K562 (cell line): ENCODE results near the gene EEFSEC. TPM values are rescaled to one million over a fixed set of nuclear protein-coding genes. Genes with fewer than 3 reads are reported as not detected.

Experiments
- ATAC-seq: fragments of 200-7000 bp; cut with Tn5 transposase; 3 replicates; pipeline ENCODE4 v1.9.1; 2020; ENCODE audit warnings: moderate library complexity
- BruUV-seq: library from RNA; stranded (reverse); fragments of 400-500 nt; replicated peaks from 2 replicates; lab custom pipeline; 2021; lab: Mats Ljungman, UMichigan
- CTCF ChIA-PET: fragments of 300-600 bp; formaldehyde crosslinking; extraction: SDS; loops from one replicate; lab custom pipeline; 2021; ENCODE audit warnings: low intra/inter-chr PET ratio; lab: Yijun Ruan, JAX
- POLR2A ChIA-PET: fragments of 300-600, 350-650 bp; sonication (Branson Sonifier 250); formaldehyde crosslinking; extraction: SDS; loops from one replicate; lab custom pipeline; 2021; ENCODE audit warnings: antibody characterized with exemption, inconsistent platforms; lab: Yijun Ruan, JAX
- DNase-seq, 4 experiments: peaks; one replicate each; pipeline versions ENCODE4 v3.0.0 to v3.0.0-alpha.2; 2011 to 2018; ENCODE audit warnings: low spot score in 3 of 4, mixed read lengths in 3 of 4; ENCODE audit errors: extremely low read depth in 1 of 4
- FAIRE-seq: peaks from 2 replicates; lab custom pipeline; 2011; peaks lifted over from hg19 to GRCh38; lab: Jason Lieb, UNC
- H2AFZ ChIP-seq: 2 replicates; pipeline ENCODE4 v1.6.0; 2011; ENCODE audit warnings: low read depth, low read length, control low read depth, inconsistent platforms
- H3K27ac ChIP-seq: fragments of 200-600 bp; 3 replicates; pipeline ENCODE4 v1.8.0; 2011; ENCODE audit warnings: low read depth, mild to moderate bottlenecking, control low read depth, inconsistent platforms, low read length, moderate library complexity, mixed read lengths; ENCODE audit errors: extremely low read depth
- H3K27me3 ChIP-seq, 2 experiments: fragments of 300-600 bp in 1 of 2; 2 replicates in 1 of 2; 3 replicates in 1 of 2; pipeline versions ENCODE4 v1.6.0 to v1.8.0; 2011; ENCODE audit warnings: inconsistent platforms in 2 of 2, low read length in 2 of 2, mild to moderate bottlenecking in 1 of 2, mixed read lengths in 1 of 2, moderate library complexity in 1 of 2; ENCODE audit not compliant: control insufficient read depth in 2 of 2, insufficient read depth in 2 of 2
- H3K36me3 ChIP-seq: fragments of 300-600 bp; 3 replicates; pipeline ENCODE4 v1.8.0; 2011; ENCODE audit warnings: mild to moderate bottlenecking, low read length, inconsistent platforms; ENCODE audit not compliant: control insufficient read depth, insufficient read depth
- H3K4me1 ChIP-seq, 2 experiments: fragments of 200-600 bp in 1 of 2; replicated peaks in 1 of 2; 2 replicates in 1 of 2; 3 replicates in 1 of 2; pipeline versions ENCODE4 v1.5.1 to v1.8.0; 2011; ENCODE audit warnings: inconsistent platforms in 2 of 2, low read length in 2 of 2, mild to moderate bottlenecking in 1 of 2, mixed read lengths in 1 of 2, moderate library complexity in 1 of 2; ENCODE audit not compliant: control insufficient read depth in 2 of 2, insufficient read depth in 2 of 2
- H3K4me2 ChIP-seq: 2 replicates; pipeline ENCODE4 v1.6.1; 2011; ENCODE audit warnings: low read length, control low read depth, inconsistent platforms, mixed read lengths; ENCODE audit not compliant: insufficient read depth
- H3K4me3 ChIP-seq: fragments of 200-600 bp; sonication (generic), shearing (Covaris generic); 2 replicates; pipeline ENCODE4 v1.5.1; 2016; ENCODE audit warnings: control low read depth, inconsistent platforms
- H3K79me2 ChIP-seq: fragments of 200-600 bp; 3 replicates; pipeline ENCODE4 v1.8.0; 2011; ENCODE audit warnings: low read length, inconsistent platforms; ENCODE audit not compliant: control insufficient read depth, insufficient read depth
- H3K9ac ChIP-seq, 2 experiments: 2 replicates each; pipeline versions ENCODE4 v1.6.0 to v1.6.1; 2011; ENCODE audit warnings: low read depth in 2 of 2, low read length in 2 of 2, control low read depth in 1 of 2, inconsistent platforms in 1 of 2, mild to moderate bottlenecking in 1 of 2, mixed read lengths in 1 of 2; ENCODE audit not compliant: insufficient read depth in 1 of 2
- H3K9me1 ChIP-seq: one replicate; pipeline ENCODE4 v1.6.0; 2011; ENCODE audit warnings: inconsistent platforms, mild to moderate bottlenecking, low read length, moderate library complexity; ENCODE audit not compliant: control insufficient read depth, insufficient read depth
- H3K9me3 ChIP-seq: replicated peaks from 2 replicates; pipeline ENCODE4 v1.5.1; 2011; ENCODE audit warnings: low read depth, low read length, inconsistent platforms; ENCODE audit not compliant: control insufficient read depth, insufficient read depth
- H4K20me1 ChIP-seq: replicated peaks from 2 replicates; pipeline ENCODE4 v1.6.1; 2011; ENCODE audit warnings: low read length, inconsistent platforms, mixed read lengths; ENCODE audit not compliant: control insufficient read depth, insufficient read depth
- CHD4 ChIP-seq: fragments of 200-600 bp; sonication (generic); IDR thresholded peaks from 3 replicates; pipeline ENCODE4 v1.6.1; 2012; ENCODE audit warnings: low read depth, mild to moderate bottlenecking, mixed read lengths, low read length, inconsistent platforms; ENCODE audit not compliant: insufficient read depth, insufficient replicate concordance, poor library complexity, severe bottlenecking
- CREBBP ChIP-seq: IDR thresholded peaks from one replicate; pipeline ENCODE4 v1.6.1; 2012; ENCODE audit warnings: low read depth, mild to moderate bottlenecking, control low read depth, inconsistent platforms, low read length
- HMG20A ChIP-seq: fragments of 450-650 bp; formaldehyde crosslinking; conservative IDR thresholded peaks from 2 replicates; pipeline ENCODE4 v1.4.0; 2020; ENCODE audit warnings: mild to moderate bottlenecking, mixed read lengths
- KDM1A ChIP-seq, 2 experiments: fragments of 450-650 bp; IDR thresholded peaks; 2 replicates each; pipeline ENCODE4 v1.6.1; 2016; ENCODE audit warnings: mild to moderate bottlenecking in 2 of 2
- PHTF2 ChIP-seq: fragments of 250-450 bp; sonication (Bioruptor Pico); IDR thresholded peaks from 2 replicates; pipeline ENCODE4 v1.5.0; 2021; ENCODE audit warnings: mild to moderate bottlenecking
- RFX7 ChIP-seq: fragments of 250-450 bp; sonication (Bioruptor Pico); IDR thresholded peaks from 2 replicates; pipeline ENCODE4 v1.5.1; 2021; ENCODE audit warnings: mild to moderate bottlenecking
- SOX6 ChIP-seq: fragments of 450-650 bp; IDR thresholded peaks from 2 replicates; pipeline ENCODE4 v1.6.1; 2014; ENCODE audit warnings: mild to moderate bottlenecking
- WGBS: fragments of 100-300 bp; shearing (Covaris generic); methylation state at CpG from one replicate; pipeline ENCODE4 v1.1.6; 2016; ENCODE audit warnings: low coverage, mixed read lengths; ENCODE audit not compliant: insufficient coverage; ENCODE audit errors: missing lambda C conversion rate; 5-methylcytosine and 5-hydroxymethylcytosine counted together
- in situ Hi-C: fragments of 300-500 bp; cut with MboI; formaldehyde crosslinking; loops from 4 replicates; pipeline ENCODE4 v1.15.0; 2018; ENCODE audit warnings: inconsistent platforms, mixed read lengths
- intact Hi-C: fragments of 100-400 bp; cut with micrococcal nuclease; formaldehyde crosslinking; loops from 2 replicates; pipeline ENCODE4 v1.14.2; 2022
- polyA plus RNA-seq, 8 experiments: library from polyadenylated mRNA; depleted of rRNA in 4 of 8; stranded (reverse) in 5 of 8; unstranded in 3 of 8; fragments of >200 nt; fragmentation: Nextera tagmentation in 2 of 8; fragmentation: Illumina TruSeq in 1 of 8; extraction: Ambion mirVana in 2 of 8; extraction: Trizol in 1 of 8; gene quantifications; 2 replicates each; pipeline versions ENCODE4 v1.2.1 to v1.2.3, GENCODE V29; 2011 to 2014; ENCODE audit warnings: inconsistent platforms in 1 of 8, missing spikeins in 1 of 8
- total RNA-seq, 7 experiments: library from RNA; depleted of rRNA in 6 of 7; stranded (reverse); fragments of >200 nt in 6 of 7; fragmentation: Illumina TruSeq in 2 of 7; extraction: Trizol in 2 of 7; gene quantifications; 2 replicates each; pipeline versions ENCODE4 v1.2.1 to v1.2.3, GENCODE V29; 2011 to 2021; ENCODE audit warnings: low replicate concordance in 1 of 7
- TF ChIP-seq, protein P1 (sequence below): fragments of 250-450 bp; sonication (Bioruptor Pico); IDR thresholded peaks from 2 replicates; pipeline ENCODE4 v1.5.0; 2021
- TF ChIP-seq, protein P2 (sequence below): fragments of 250-450 bp; sonication (Bioruptor Pico); IDR thresholded peaks from 2 replicates; pipeline ENCODE4 v1.6.1; 2021; ENCODE audit warnings: mild to moderate bottlenecking
- TF ChIP-seq, protein P3 (sequence below): sonication (generic); IDR thresholded peaks from 2 replicates; pipeline ENCODE4 v1.6.1; 2016
- TF ChIP-seq, protein P4 (sequence below): fragments of 450-650 bp; formaldehyde crosslinking; IDR thresholded peaks from 2 replicates; pipeline ENCODE4 v1.4.0; 2020; ENCODE audit warnings: mild to moderate bottlenecking, moderate library complexity

Gene EEFSEC
- total and polyA plus RNA-seq, 9 of the 15 experiments (the other 6 are each of a cell fraction or from before 2014, with no cell fraction given): 0.35 to 11.8 (median 7.7) TPM

DNA sequence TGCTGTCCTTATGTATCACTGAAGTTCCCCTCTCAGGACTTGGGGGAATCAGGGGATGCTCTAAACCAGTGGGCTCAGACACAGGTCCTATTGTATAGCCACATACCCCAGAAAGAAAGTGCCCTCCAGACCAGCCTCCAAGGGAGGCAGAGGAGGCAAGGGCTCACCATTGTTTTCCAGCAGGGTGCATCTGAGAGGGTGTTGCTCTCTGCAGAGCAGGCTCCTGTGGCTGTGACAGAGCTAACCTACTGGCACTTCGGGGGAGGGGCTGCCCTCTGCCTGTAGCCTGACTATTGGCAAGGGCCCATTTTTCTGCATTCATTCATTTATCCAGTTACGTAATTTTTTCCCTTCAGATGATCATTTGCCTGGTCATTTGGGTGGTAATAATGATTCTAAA is 39.9 kb downstream of the EEFSEC start:
- POLR2A ChIA-PET: interaction anchor here (0.6 to 0.8 kb wide), 2 partner anchors 250 to 558 kb away, joined by 3 read pairs; no protein-coding TSS in a partner anchor
- Histone ChIP-seq H3K4me1 (peaks cover 0 to 27% of the 10 kb centered on the region in 2 experiments; a peak in 3 of 5 replicates), H4K20me1 (no peaks in the 10 kb centered on the region), H3K9me1 (peaks cover 3% of the 10 kb centered on the region), H3K9ac (no peak overlapping the region), H3K36me3 (peaks cover 5% of the 10 kb centered on the region; the same call in 2 of the 3 replicates)
- 83% methylated on average over 2 of the region's 2 CpGs for WGBS
- no TSS peak for BruUV-seq
- ATAC-seq: no peak
- in situ Hi-C loops: no loop called here
- TF ChIP-seq CHD4 (no peak), HMG20A (CRISPR knock-in tag) (no peak), KDM1A (IDR thresholded peaks at IDR 0.05) (no peak), PHTF2 (no peak), CREBBP (no peak), SOX6 (no peak), RFX7 (CRISPR knock-in tag) (no peak)
- TF ChIP-seq, protein P1, sequence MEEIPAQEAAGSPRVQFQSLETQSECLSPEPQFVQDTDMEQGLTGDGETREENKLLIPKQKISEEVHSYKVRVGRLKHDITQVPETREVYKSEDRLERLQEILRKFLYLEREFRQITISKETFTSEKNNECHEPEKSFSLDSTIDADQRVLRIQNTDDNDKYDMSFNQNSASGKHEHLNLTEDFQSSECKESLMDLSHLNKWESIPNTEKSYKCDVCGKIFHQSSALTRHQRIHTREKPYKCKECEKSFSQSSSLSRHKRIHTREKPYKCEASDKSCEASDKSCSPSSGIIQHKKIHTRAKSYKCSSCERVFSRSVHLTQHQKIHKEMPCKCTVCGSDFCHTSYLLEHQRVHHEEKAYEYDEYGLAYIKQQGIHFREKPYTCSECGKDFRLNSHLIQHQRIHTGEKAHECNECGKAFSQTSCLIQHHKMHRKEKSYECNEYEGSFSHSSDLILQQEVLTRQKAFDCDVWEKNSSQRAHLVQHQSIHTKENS: no peak
- TF ChIP-seq, protein P2, sequence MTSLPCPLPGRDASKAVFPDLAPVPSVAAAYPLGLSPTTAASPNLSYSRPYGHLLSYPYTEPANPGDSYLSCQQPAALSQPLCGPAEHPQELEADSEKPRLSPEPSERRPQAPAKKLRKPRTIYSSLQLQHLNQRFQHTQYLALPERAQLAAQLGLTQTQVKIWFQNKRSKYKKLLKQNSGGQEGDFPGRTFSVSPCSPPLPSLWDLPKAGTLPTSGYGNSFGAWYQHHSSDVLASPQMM: no peak
- TF ChIP-seq, protein P3, sequence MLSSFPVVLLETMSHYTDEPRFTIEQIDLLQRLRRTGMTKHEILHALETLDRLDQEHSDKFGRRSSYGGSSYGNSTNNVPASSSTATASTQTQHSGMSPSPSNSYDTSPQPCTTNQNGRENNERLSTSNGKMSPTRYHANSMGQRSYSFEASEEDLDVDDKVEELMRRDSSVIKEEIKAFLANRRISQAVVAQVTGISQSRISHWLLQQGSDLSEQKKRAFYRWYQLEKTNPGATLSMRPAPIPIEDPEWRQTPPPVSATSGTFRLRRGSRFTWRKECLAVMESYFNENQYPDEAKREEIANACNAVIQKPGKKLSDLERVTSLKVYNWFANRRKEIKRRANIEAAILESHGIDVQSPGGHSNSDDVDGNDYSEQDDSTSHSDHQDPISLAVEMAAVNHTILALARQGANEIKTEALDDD: no peak
- TF ChIP-seq, protein P4, sequence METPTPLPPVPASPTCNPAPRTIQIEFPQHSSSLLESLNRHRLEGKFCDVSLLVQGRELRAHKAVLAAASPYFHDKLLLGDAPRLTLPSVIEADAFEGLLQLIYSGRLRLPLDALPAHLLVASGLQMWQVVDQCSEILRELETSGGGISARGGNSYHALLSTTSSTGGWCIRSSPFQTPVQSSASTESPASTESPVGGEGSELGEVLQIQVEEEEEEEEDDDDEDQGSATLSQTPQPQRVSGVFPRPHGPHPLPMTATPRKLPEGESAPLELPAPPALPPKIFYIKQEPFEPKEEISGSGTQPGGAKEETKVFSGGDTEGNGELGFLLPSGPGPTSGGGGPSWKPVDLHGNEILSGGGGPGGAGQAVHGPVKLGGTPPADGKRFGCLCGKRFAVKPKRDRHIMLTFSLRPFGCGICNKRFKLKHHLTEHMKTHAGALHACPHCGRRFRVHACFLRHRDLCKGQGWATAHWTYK (CRISPR knock-in tag): no peak
- TF ChIP-seq, all 486 proteins: peak for 0
- DNase-seq (no peak), FAIRE-seq (no peak)
- Histone ChIP-seq H3K27me3 (no peaks in the 10 kb centered on the region), H2AFZ (no peak overlapping the region), H3K9me3 (no peaks in the 10 kb centered on the region), H3K4me3 (no peak overlapping the region), H3K27ac (no peak overlapping the region), H3K4me2 (no peak overlapping the region), H3K79me2 (no peaks in the 10 kb centered on the region)
- CTCF ChIA-PET: no interaction called here
- intact Hi-C loops: no loop called here
